ENCODE results near the gene WWOX.

DNA sequence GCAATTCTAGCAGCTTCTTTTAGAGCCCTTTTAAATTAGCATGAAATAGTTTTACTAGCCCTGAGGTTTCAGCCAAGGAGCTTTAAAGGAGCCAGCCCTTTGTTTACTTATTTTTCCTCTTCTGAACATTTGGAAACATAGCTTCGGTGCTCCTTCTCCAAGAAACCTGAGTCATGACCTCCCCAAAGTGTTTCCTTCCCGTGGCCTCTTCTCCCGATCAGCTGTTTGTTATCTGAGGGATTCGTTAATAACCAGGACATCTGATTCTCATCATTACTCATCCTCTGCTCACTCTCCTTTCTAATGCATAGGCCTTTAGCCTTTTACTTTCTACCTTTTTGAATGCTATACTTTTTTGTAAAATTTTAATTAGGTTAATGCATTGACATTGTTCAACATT lies 204.5 kb downstream of the WWOX start:
- no peak for TF ChIP-seq TAF1 (IDR thresholded peaks at IDR 0.05; ENCODE audit: low read depth, low read length)
- TF ChIP-seq POLR2A (IDR thresholded peaks at IDR 0.05; ENCODE audit: low read depth, low read length), result no peak
- no peak for TF ChIP-seq POLR2AphosphoS5 (IDR thresholded peaks at IDR 0.05; ENCODE audit: low read depth, low read length)
- TF ChIP-seq POU2F2 (IDR thresholded peaks at IDR 0.05; ENCODE audit: low read depth, low read length), result no peak

Measured in GM12891 (cell line).